Keratinocyte (primary cell): ENCODE data around the gene PTAR1. TPM values are rescaled to one million over a fixed set of nuclear protein-coding genes. Genes with fewer than 3 reads are reported as not detected.
A peak's percentile ranks its signal among the peaks of the same experiment; 100 is the strongest.

ENCODE experiments used
- DNase-seq: peaks from one replicate; pipeline ENCODE4 v3.0.0-alpha.2; 2011; ENCODE audit warnings: low read depth, missing footprints, low spot score
- FAIRE-seq: peaks from 2 replicates; lab custom pipeline; 2011; peaks lifted over from hg19 to GRCh38; lab: Jason Lieb, UNC
- H2AFZ ChIP-seq: 2 replicates; pipeline ENCODE4 v1.6.0; 2012; ENCODE audit warnings: low read length, control low read depth, inconsistent platforms; ENCODE audit not compliant: control insufficient read depth
- H3K27ac ChIP-seq: 2 replicates; pipeline ENCODE4 v1.5.1; 2011; ENCODE audit warnings: low read length; ENCODE audit not compliant: control insufficient read depth, insufficient read depth
- H3K27me3 ChIP-seq: 3 replicates; pipeline ENCODE4 v1.6.0; 2011; ENCODE audit warnings: low read length; ENCODE audit not compliant: control insufficient read depth, insufficient read depth; ENCODE audit errors: extremely low read depth
- H3K36me3 ChIP-seq, 2 experiments: 2 replicates in 1 of 2; 3 replicates in 1 of 2; pipeline ENCODE4 v1.5.1; 2011; ENCODE audit warnings: low read length in 2 of 2, mild to moderate bottlenecking in 1 of 2; ENCODE audit not compliant: control insufficient read depth in 2 of 2, insufficient read depth in 2 of 2; ENCODE audit errors: extremely low read depth in 1 of 2
- H3K4me1 ChIP-seq: 3 replicates; pipeline ENCODE4 v1.5.1; 2011; ENCODE audit warnings: low read length; ENCODE audit not compliant: control insufficient read depth, insufficient read depth; ENCODE audit errors: extremely low read depth
- H3K4me2 ChIP-seq: 3 replicates; pipeline ENCODE4 v1.6.0; 2011; ENCODE audit warnings: low read depth, low read length; ENCODE audit not compliant: control insufficient read depth, insufficient read depth; ENCODE audit errors: extremely low read depth
- H3K4me3 ChIP-seq, 3 experiments: fragments of 200-600 bp in 1 of 3; sonication (generic) in 1 of 3; 2 replicates in 2 of 3; 3 replicates in 1 of 3; pipeline ENCODE4 v1.5.1; 2011 to 2016; ENCODE audit warnings: low read length in 3 of 3, mild to moderate bottlenecking in 3 of 3, control low read depth in 2 of 3, inconsistent platforms in 1 of 3, low read depth in 1 of 3, mixed read lengths in 1 of 3, mixed run types in 1 of 3, moderate library complexity in 1 of 3; ENCODE audit not compliant: control insufficient read depth in 2 of 3, insufficient read depth in 2 of 3; ENCODE audit errors: extremely low read depth in 1 of 3
- H3K79me2 ChIP-seq: 2 replicates; pipeline ENCODE4 v1.6.0; 2012; ENCODE audit warnings: low read length; ENCODE audit not compliant: control insufficient read depth, insufficient read depth
- H3K9ac ChIP-seq: 3 replicates; pipeline ENCODE4 v1.6.0; 2011; ENCODE audit warnings: low read length; ENCODE audit not compliant: control insufficient read depth, insufficient read depth; ENCODE audit errors: extremely low read depth
- H3K9me1 ChIP-seq: 3 replicates; pipeline ENCODE4 v1.6.0; 2011; ENCODE audit warnings: low read length; ENCODE audit not compliant: control insufficient read depth, insufficient read depth; ENCODE audit errors: extremely low read depth
- H3K9me3 ChIP-seq: 2 replicates; pipeline ENCODE4 v1.5.1; 2012; ENCODE audit warnings: low read depth, low read length; ENCODE audit not compliant: control insufficient read depth
- H4K20me1 ChIP-seq: 3 replicates; pipeline ENCODE4 v1.6.0; 2011; ENCODE audit warnings: low read length; ENCODE audit not compliant: control insufficient read depth, insufficient read depth; ENCODE audit errors: extremely low read depth
- CTCF ChIP-seq, 3 experiments: IDR thresholded peaks in 1 of 3; conservative IDR thresholded peaks in 1 of 3; optimal IDR thresholded peaks in 1 of 3; 2 replicates in 2 of 3; 3 replicates in 1 of 3; pipeline versions ENCODE3 to v1.5.1; 2011; ENCODE audit warnings: low read length in 3 of 3, mild to moderate bottlenecking in 3 of 3, moderate library complexity in 2 of 3, control low read depth in 1 of 3, inconsistent platforms in 1 of 3; ENCODE audit not compliant: insufficient read depth in 2 of 3; ENCODE audit errors: extremely low read depth in 1 of 3
- EZH2 ChIP-seq: IDR thresholded peaks from one replicate; pipeline ENCODE4 v1.6.1; 2012; ENCODE audit warnings: inconsistent platforms, mild to moderate bottlenecking, low read length, moderate library complexity
- dilution Hi-C: fragments of 300-500 bp; cut with MboI; formaldehyde crosslinking; loops from one replicate; pipeline ENCODE4 v1.7.0; 2020; ENCODE audit warnings: low sequenced_read_pairs; ENCODE audit not compliant: extremely low pct_ligation_motif_present
- polyA minus RNA-seq, 3 experiments: library from RNA; depleted of rRNA, polyadenylated mRNA; stranded (reverse); fragments of >200 nt; gene quantifications; 1 replicate in 1 of 3; 2 replicates in 1 of 3; 3 replicates in 1 of 3; pipeline ENCODE4 v1.2.3, GENCODE V29; 2011
- polyA plus RNA-seq, 5 experiments: library from polyadenylated mRNA; depleted of rRNA in 3 of 5; stranded (reverse) in 3 of 5; stranded (forward) in 1 of 5; unstranded in 1 of 5; fragments of >200 nt; gene quantifications; 1 replicate in 1 of 5; 2 replicates in 3 of 5; 3 replicates in 1 of 5; pipeline versions ENCODE4 v1.2.1 to v1.2.3, GENCODE V29; 2011 to 2012; ENCODE audit warnings: missing spikeins in 2 of 5, low read depth in 1 of 5, low replicate concordance in 1 of 5

Gene PTAR1
- polyA plus RNA-seq (10.4 to 15.5 TPM (median 11.5 TPM) in 3 replicates), polyA minus RNA-seq (11.8 to 48.7 TPM (median 41.5 TPM) in 3 replicates)
- 4.5 TPM for polyA plus RNA-seq (2011; ENCODE audit: low read depth)
- polyA plus RNA-seq (2011; cell fraction: cytosol; rRNA removed): 4.9 and 7.9 TPM in 2 replicates
- 20.7 and 28.4 TPM in 2 replicates for polyA plus RNA-seq (2011; cell fraction: nucleus; rRNA removed)
- 6.8 and 13.8 TPM in 2 replicates for polyA plus RNA-seq (2012; ENCODE audit: low replicate concordance)
- polyA minus RNA-seq (2011; cell fraction: cytosol; rRNA and poly(A)+ RNA removed): 15.0 TPM
- polyA minus RNA-seq (2011; cell fraction: nucleus; rRNA and poly(A)+ RNA removed): 33.1 and 53.0 TPM in 2 replicates

- peak within 1 kb of the TSS; percentile 75 for H3K27ac ChIP-seq
- no peaks in the 10 kb centered on the region for H3K9me3 ChIP-seq
- H2AFZ ChIP-seq: peak within 1 kb of the TSS; percentile 94
- no peaks in the 10 kb centered on the region for H3K27me3 ChIP-seq
- peaks cover 39% of the 10 kb centered on the region for H3K79me2 ChIP-seq
- H3K36me3 ChIP-seq: peaks cover 0 to 4% of the 10 kb centered on the region in 2 experiments
- peak; percentile 13 for FAIRE-seq
- TF ChIP-seq CTCF (optimal IDR thresholded peaks at IDR 0.05 in 1 of 3, IDR thresholded peaks at IDR 0.05 in 1 of 3, conservative IDR thresholded peaks at IDR 0.05 in 1 of 3; ENCODE audit: extremely low read depth in 1 of 3, insufficient read depth in 2 of 3, low read length in 3 of 3) (no peak), EZH2 (no peak)
- dilution Hi-C loops: no loop called here
- H3K4me1 ChIP-seq: peaks cover 11% of the 10 kb centered on the region
- H4K20me1 ChIP-seq: no peaks in the 10 kb centered on the region
- H3K4me2 ChIP-seq: peak within 1 kb of the TSS; percentile 99
- H3K9me1 ChIP-seq: no peaks in the 10 kb centered on the region
- H3K9ac ChIP-seq: peak within 1 kb of the TSS; percentile 86
- no peak for DNase-seq
- H3K4me3 ChIP-seq: peak within 1 kb of the TSS; percentile 78 to 93 (median 82)
These were observed at the start of gene PTAR1 for GRCh38 chr9:69759421-69760277. Gene PTAR1 (minus strand): TSS chr9:69760011. CDS start chr9:69759938, 73 bp downstream.

- H3K4me1 ChIP-seq: no peaks in the 10 kb centered on the region
- H3K4me2 ChIP-seq: no peak overlapping the region
- no peaks in the 10 kb centered on the region for H4K20me1 ChIP-seq
- no peak overlapping the region for H2AFZ ChIP-seq
- H3K9me1 ChIP-seq: no peaks in the 10 kb centered on the region
- H3K4me3 ChIP-seq: no peak overlapping the region
- DNase-seq (no peak), FAIRE-seq (peak; percentile 68)
- no peaks in the 10 kb centered on the region for H3K27me3 ChIP-seq
- peak; percentile 43 to 48 (median 48) for TF ChIP-seq CTCF (optimal IDR thresholded peaks at IDR 0.05 in 1 of 3, IDR thresholded peaks at IDR 0.05 in 1 of 3, conservative IDR thresholded peaks at IDR 0.05 in 1 of 3; ENCODE audit: extremely low read depth in 1 of 3, insufficient read depth in 2 of 3, low read length in 3 of 3)
- TF ChIP-seq EZH2: no peak
- H3K36me3 ChIP-seq: no peaks in the 10 kb centered on the region
- H3K9me3 ChIP-seq: no peaks in the 10 kb centered on the region
- H3K79me2 ChIP-seq: no peaks in the 10 kb centered on the region
- dilution Hi-C loops: no loop called here
- no peak overlapping the region for H3K27ac ChIP-seq
- no peak overlapping the region for H3K9ac ChIP-seq
These were observed 49.6 kb upstream of the PTAR1 start for GRCh38 chr9:69809304-69809863.
